GM18873 (cell line): Measurements from ENCODE around the gene CHP1.
"Not testable (repeated sequence)": the region's sequence is repeated elsewhere in the genome, so short reads cannot be mapped to it uniquely, and the experiment has no call there.

Experiments
- ATAC-seq: cut with Tn5 transposase; IDR thresholded peaks from one replicate; pipeline ENCODE4 v1.9.1; 2021; ENCODE audit warnings: mild to moderate bottlenecking, moderate library complexity, moderate number of reproducible peaks; ENCODE audit not compliant: unreplicated experiment, low FRiP score

Gene CHP1

GRCh38 chr15:41230650-41231421 lies at the start of gene CHP1, which contains the start of gene EXD1:
Gene CHP1 (plus strand): TSS chr15:41231268. CDS start chr15:41231383, 115 bp downstream.
Gene EXD1 (minus strand): TSS chr15:41230757. CDS start chr15:41226575, 4,182 bp downstream.
- peak; percentile 80 for ATAC-seq

- no peak for ATAC-seq
These were observed 48.8 kb upstream of the CHP1 start for GRCh38 chr15:41182266-41182665.

- no peak for ATAC-seq
These were observed 47.5 kb upstream of the CHP1 start for GRCh38 chr15:41183581-41183980.

- no peak for ATAC-seq
These were observed 36.6 kb upstream of the CHP1 start for GRCh38 chr15:41194444-41194843.

GRCh38 chr15:41199470-41199869 lies 31.6 kb upstream of the CHP1 start:
- ATAC-seq, result no peak

- no peak for ATAC-seq
These were observed 27.7 kb upstream of the CHP1 start for GRCh38 chr15:41203395-41203794.

- no peak for ATAC-seq
These were observed 25.8 kb upstream of the CHP1 start for GRCh38 chr15:41205315-41205714.

GRCh38 chr15:41207687-41208448 lies 23.2 kb upstream of the CHP1 start:
- ATAC-seq, result no peak

- no peak for ATAC-seq
These were observed 15.4 kb upstream of the CHP1 start for GRCh38 chr15:41215708-41216107.

GRCh38 chr15:41218851-41219250 lies 12.2 kb upstream of the CHP1 start:
- no peak for ATAC-seq

- ATAC-seq, result no peak
These were observed 11.7 kb upstream of the CHP1 start for GRCh38 chr15:41219381-41219780.

GRCh38 chr15:41230345-41230649 lies 771 bp upstream of the CHP1 start:
- ATAC-seq, result no peak

GRCh38 chr15:41231422-41232226 lies 556 bp downstream of the CHP1 start:
- ATAC-seq, result no peak

- ATAC-seq, result no peak
These were observed 2.3 kb downstream of the CHP1 start for GRCh38 chr15:41233367-41233771.

GRCh38 chr15:41235228-41235627 lies 4.2 kb downstream of the CHP1 start:
- ATAC-seq, result not testable (repeated sequence)

- ATAC-seq, result no peak
These were observed 4.9 kb downstream of the CHP1 start for GRCh38 chr15:41235929-41236328.

- ATAC-seq, result no peak
These were observed 7.0 kb downstream of the CHP1 start for GRCh38 chr15:41238100-41238499.

GRCh38 chr15:41241221-41241964 lies 10.3 kb downstream of the CHP1 start:
- ATAC-seq, result no peak

GRCh38 chr15:41250745-41251144 lies 19.7 kb downstream of the CHP1 start:
- ATAC-seq, result not testable (repeated sequence)

- ATAC-seq, result no peak
These were observed 20.3 kb downstream of the CHP1 start for GRCh38 chr15:41251411-41251810.
